ENCODE data around the gene ARL6. TPM values are rescaled to one million over a fixed set of nuclear protein-coding genes. Genes with fewer than 3 reads are reported as not detected.

Gene ARL6, protein sequence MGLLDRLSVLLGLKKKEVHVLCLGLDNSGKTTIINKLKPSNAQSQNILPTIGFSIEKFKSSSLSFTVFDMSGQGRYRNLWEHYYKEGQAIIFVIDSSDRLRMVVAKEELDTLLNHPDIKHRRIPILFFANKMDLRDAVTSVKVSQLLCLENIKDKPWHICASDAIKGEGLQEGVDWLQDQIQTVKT
- total RNA-seq, result 1 to 10 TPM; 4.5 to 6.4 (median 5.6) TPM

DNA sequence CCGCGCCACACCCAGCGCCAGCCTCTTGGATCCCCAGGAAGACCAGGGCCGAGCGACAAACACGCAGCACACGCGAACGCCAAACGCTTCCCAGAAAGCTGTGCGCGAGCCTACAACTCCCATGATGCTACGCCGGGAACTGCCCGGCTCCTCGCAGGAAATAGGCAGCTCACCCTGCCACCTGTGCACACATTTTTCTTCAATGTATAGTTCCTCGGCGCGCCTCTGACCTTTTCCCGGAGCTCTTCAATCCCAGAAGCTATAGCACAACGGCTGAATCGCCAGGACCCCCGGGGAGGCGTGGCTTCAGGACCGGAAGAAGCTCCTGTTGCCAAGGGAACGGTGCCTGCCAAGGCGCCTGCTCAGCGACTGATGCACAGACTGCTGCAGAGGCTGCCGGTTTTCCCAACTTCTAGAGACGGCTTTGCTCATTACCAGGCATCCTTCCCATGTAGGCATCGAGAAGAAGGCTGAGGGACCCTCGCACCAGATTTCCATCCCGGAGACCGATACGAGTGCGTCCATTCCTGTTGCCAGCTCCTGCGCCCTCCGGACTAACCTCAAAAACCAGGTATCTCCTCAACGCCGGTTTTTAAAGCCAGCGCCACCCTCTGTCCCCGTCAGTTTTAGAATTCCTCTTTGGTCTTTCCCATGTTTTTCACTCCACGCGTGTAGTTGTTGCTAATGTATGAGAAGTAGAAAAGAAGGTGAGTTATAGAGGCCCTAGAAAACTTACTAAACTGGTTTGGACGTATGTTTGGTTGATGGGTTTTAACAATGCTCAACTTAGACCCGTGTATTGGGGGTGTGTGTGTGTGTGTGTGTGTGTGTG is at the start of gene ARL6:
TSS of gene ARL6 (plus strand) at position 352 of the 832 bp plus-strand sequence. CDS start 3,350 bp downstream, outside the sequence.
- intact Hi-C loops (cut with DNase I; ENCODE audit: low total_unique reads), result no loop called here
- no peak for TF ChIP-seq POLR2A (IDR thresholded peaks at IDR 0.05)
- TF ChIP-seq, protein P1, sequence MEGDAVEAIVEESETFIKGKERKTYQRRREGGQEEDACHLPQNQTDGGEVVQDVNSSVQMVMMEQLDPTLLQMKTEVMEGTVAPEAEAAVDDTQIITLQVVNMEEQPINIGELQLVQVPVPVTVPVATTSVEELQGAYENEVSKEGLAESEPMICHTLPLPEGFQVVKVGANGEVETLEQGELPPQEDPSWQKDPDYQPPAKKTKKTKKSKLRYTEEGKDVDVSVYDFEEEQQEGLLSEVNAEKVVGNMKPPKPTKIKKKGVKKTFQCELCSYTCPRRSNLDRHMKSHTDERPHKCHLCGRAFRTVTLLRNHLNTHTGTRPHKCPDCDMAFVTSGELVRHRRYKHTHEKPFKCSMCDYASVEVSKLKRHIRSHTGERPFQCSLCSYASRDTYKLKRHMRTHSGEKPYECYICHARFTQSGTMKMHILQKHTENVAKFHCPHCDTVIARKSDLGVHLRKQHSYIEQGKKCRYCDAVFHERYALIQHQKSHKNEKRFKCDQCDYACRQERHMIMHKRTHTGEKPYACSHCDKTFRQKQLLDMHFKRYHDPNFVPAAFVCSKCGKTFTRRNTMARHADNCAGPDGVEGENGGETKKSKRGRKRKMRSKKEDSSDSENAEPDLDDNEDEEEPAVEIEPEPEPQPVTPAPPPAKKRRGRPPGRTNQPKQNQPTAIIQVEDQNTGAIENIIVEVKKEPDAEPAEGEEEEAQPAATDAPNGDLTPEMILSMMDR (IDR thresholded peaks at IDR 0.05), result no peak
- 0% methylated on average over 44 to 46 of the region's 46 CpGs for WGBS, 2 donors
- H3K4me3 ChIP-seq (ENCODE audit: low read depth, poor library complexity, severe bottlenecking), result peak within 1 kb of the TSS; percentile 68
- DNase-seq (ENCODE audit: low spot score in 2 of 2), result peak; percentile 69 to 94

DNA sequence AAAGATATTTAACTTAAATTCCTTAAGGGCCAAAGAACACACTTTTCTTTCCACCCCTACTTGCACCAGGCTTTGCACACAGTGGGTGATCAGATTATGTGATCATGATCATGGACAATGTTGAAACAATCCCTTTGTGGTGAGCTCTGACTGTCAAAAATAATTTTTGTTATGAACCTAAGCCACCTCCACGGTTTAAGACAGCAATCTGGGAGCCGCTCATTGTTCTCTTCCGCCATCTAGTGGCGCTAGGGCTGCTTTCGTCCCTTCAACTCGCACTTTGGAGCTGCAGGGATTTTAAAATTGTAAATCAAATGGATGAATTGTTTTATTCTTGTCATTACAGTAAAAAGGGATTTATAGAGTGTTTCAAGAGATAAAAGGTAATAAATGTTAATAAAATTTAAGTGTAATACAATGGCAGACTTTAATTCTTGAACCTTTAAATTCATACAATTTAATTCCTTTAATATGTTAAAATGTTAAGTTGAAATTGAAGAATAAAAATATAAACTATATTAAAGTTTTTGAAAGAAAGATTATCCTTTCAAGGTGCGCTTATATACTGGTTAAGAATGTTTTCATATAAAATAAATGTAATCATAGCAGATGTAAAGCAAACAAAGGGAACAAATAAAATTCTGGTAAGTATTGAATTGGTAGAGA is 45.3 kb upstream of the ARL6 start:
- intact Hi-C loops (cut with DNase I; ENCODE audit: low total_unique reads), result no loop called here
- DNase-seq (ENCODE audit: low spot score in 2 of 2), result peak in 1 of 2 donors; percentile 29
- TF ChIP-seq, protein P1 (IDR thresholded peaks at IDR 0.05), result no peak
- no peak for TF ChIP-seq POLR2A (IDR thresholded peaks at IDR 0.05)
- 5 to 7% methylated on average over 7 of the region's 7 CpGs for WGBS, 2 donors
- H3K4me3 ChIP-seq (ENCODE audit: low read depth, poor library complexity, severe bottlenecking), result no peak overlapping the region

DNA sequence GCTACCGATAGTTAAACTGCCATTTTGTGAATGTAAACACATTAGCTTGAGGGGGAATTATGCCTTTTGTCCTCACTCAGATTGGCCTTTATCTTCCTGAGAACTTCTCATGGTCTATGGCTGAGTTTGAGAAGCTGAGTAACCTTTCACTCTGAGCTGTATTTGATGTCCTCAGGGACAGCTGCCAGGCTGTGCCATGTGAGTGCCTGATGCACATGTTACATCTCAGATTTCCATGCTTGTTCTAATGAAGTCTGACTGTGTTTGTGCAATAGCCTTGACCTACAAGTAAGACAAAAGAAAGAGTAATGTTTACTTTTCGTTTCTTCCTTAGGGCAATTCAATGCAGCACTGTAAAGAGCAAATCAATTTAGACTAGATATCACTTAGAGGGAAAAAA is 44.1 kb upstream of the ARL6 start:
- TF ChIP-seq POLR2A (IDR thresholded peaks at IDR 0.05), result no peak
- 65 to 77% methylated on average over 2 of the region's 2 CpGs for WGBS, 2 donors
- intact Hi-C loops (cut with DNase I; ENCODE audit: low total_unique reads), result no loop called here
- H3K4me3 ChIP-seq (ENCODE audit: low read depth, poor library complexity, severe bottlenecking), result no peak overlapping the region
- no peak for DNase-seq (ENCODE audit: low spot score in 2 of 2)

DNA sequence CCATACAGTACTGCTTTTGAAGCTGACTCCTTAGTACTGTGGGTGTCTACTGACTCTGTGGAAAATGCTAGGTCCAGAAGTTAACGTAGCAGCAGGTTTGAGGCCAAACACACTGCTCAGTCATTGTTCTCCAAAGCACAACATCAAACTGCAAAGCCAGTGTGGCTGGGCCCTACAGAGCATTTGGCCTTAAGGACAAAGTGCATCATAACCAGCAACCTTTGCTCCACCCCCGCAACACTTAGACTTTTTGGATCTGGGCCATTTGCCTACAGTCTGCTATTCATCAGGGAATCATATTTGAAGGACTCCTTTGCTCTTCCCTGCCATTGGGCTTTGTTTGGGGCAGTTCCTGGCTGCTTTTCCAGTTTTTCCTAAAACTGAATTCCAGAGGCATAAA is 43.1 kb upstream of the ARL6 start:
- WGBS, 2 donors, result 68 to 71% methylated on average over 2 of the region's 2 CpGs
- intact Hi-C loops (cut with DNase I; ENCODE audit: low total_unique reads), result no loop called here
- DNase-seq (ENCODE audit: low spot score in 2 of 2), result no peak

DNA sequence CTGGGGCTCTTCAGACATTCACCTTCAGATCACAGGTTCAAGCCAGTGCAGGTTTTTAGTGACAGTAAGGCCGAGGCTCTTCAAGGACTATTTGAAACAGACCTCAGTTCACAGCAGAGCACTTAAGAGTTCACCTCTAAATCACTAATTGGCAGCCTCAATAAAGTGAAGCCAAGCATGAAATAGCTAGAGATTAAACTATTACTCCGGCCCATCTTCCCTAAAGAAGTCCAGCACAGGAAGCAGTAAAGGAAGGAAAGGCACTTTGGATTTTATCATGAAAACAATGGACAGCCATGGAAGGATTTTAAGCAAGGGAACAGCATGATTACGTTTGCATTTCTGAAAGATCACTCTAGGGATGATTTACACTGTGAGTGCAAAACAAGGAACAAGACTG is 27.6 kb upstream of the ARL6 start:
- H3K4me3 ChIP-seq (ENCODE audit: low read depth, poor library complexity, severe bottlenecking), result no peak overlapping the region
- intact Hi-C loops (cut with DNase I; ENCODE audit: low total_unique reads), result no loop called here
- TF ChIP-seq, protein P1 (IDR thresholded peaks at IDR 0.05), result no peak
- no peak for TF ChIP-seq POLR2A (IDR thresholded peaks at IDR 0.05)
- 29 to 33% methylated on average over 3 of the region's 3 CpGs for WGBS, 2 donors
- no peak for DNase-seq (ENCODE audit: low spot score in 2 of 2)

More for the DNA sequence above, 43.1 kb upstream of the ARL6 start:
- H3K4me3 ChIP-seq (ENCODE audit: low read depth, poor library complexity, severe bottlenecking), result no peak overlapping the region
- no peak for TF ChIP-seq POLR2A (IDR thresholded peaks at IDR 0.05)
- TF ChIP-seq, protein P1 (IDR thresholded peaks at IDR 0.05), result no peak

DNA sequence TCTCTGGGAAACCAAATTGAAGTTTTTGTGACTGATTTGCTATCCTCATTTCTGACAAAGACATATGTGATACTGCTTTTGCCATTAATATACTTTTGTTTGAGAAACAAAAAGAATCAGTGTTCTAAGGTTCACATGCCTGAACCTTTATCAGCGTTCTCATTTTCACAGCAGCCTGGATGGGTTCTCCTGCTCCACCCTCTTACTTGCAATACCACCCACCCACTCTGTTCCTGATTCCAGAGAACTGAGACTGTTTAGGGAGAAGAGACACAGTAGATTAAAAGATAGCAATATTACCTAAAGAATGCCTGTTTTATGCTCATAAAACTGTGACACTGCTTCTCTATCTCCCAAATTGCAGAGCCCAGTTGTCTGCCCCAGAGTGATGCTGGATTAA is 25.8 kb upstream of the ARL6 start:
- WGBS, 2 donors, result 53 to 55% methylated on average over 1 of the region's 1 CpG
- no peak for DNase-seq (ENCODE audit: low spot score in 2 of 2)
- no peak overlapping the region for H3K4me3 ChIP-seq (ENCODE audit: low read depth, poor library complexity, severe bottlenecking)
- intact Hi-C loops (cut with DNase I; ENCODE audit: low total_unique reads), result no loop called here
- TF ChIP-seq POLR2A (IDR thresholded peaks at IDR 0.05), result no peak
- TF ChIP-seq, protein P1 (IDR thresholded peaks at IDR 0.05), result no peak
